Ovary (tissue), 9 donors: ENCODE measurements around the gene ZNHIT2. TPM values are rescaled to one million over a fixed set of nuclear protein-coding genes. Genes with fewer than 3 reads are reported as not detected.

Experiments
- DNase-seq, 5 donors: peaks; one replicate each; pipeline ENCODE4 v3.0.0-alpha.2; 2019 to 2020
- H3K27ac ChIP-seq, 2 donors: fragments of 200-600 bp; one replicate each; pipeline versions ENCODE4 v1.5.1 to v1.8.0; 2019 to 2022
- H3K27me3 ChIP-seq: fragments of 200-600 bp; one replicate; pipeline ENCODE4 v1.8.0; 2022
- H3K36me3 ChIP-seq: fragments of 200-600 bp; sonication (generic); one replicate; pipeline ENCODE4 v1.5.1; 2019
- H3K4me1 ChIP-seq: one replicate; pipeline ENCODE4 v1.8.1; 2013; ENCODE audit warnings: mild to moderate bottlenecking, moderate library complexity; ENCODE audit not compliant: insufficient read depth
- H3K4me3 ChIP-seq: fragments of 200-600 bp; sonication (generic); one replicate; pipeline ENCODE4 v1.5.1; 2017
- H3K9me3 ChIP-seq, 2 donors: fragments of 200-600 bp in 1 of 2; sonication (generic) in 1 of 2; one replicate each; pipeline versions ENCODE4 v1.5.1 to v1.8.1; 2013 to 2019; ENCODE audit warnings: mild to moderate bottlenecking in 1 of 2, moderate library complexity in 1 of 2
- EP300 ChIP-seq: sonication (generic); formaldehyde crosslinking; IDR thresholded peaks from one replicate; pipeline ENCODE4 v1.6.1; 2017; ENCODE audit warnings: antibody characterized with exemption
- POLR2A ChIP-seq: fragments of 450-650 bp; IDR thresholded peaks from one replicate; pipeline ENCODE4 v1.6.1; 2017; ENCODE audit warnings: antibody characterized with exemption, mild to moderate bottlenecking, moderate library complexity
- WGBS, 3 donors: extraction: QIAGEN DNeasy Blood & Tissue Kit in 1 of 3; methylation state at CpG; one replicate each; pipeline versions ENCODE4 v1.1.5 to v1.1.7; 2013 to 2017; 5-methylcytosine and 5-hydroxymethylcytosine counted together
- intact Hi-C, 4 donors: fragments of 100-400 bp; cut with DNase I; formaldehyde crosslinking; loops; one replicate each; pipeline versions ENCODE4 v1.11.0 to v1.15.1; 2022 to 2023
- microRNA-seq, 3 donors: library from miRNA; unstranded; fragments of <30 nt; microRNA quantifications; one replicate each; pipeline versions ENCODE4 to v1.2.0, GENCODE V29; 2019 to 2020
- polyA plus RNA-seq, 2 donors: library from polyadenylated mRNA; stranded (reverse); fragments of 200-250 nt in 1 of 2; fragments of 350-450 nt in 1 of 2; fragmentation: Illumina TruSeq in 1 of 2; extraction: RNeasy Lipid Tissue Mini Kit (QIAGEN cat#74804) in 1 of 2; gene quantifications; one replicate each; pipeline ENCODE4 v1.2.3, GENCODE V29; 2013 to 2014
- small RNA-seq: library from RNA; depleted of rRNA; stranded (forward); fragments of <200 nt; gene quantifications from one replicate; pipeline ENCODE3, GENCODE V24; 2016
- total RNA-seq, 7 donors: library from RNA; depleted of rRNA in 2 of 7; stranded (reverse); fragments of >200 nt in 2 of 7; fragmentation: NEBNext Ultra II Directional in 3 of 7; extraction: Animal tissue kit (Norgen Biotek cat#: 25700) in 3 of 7; gene quantifications; one replicate each; pipeline versions ENCODE4 v1.1.0 to v1.2.4, GENCODE V29; 2016 to 2023
- TF ChIP-seq, protein P1 (sequence below), 3 donors: fragments of 450-650 bp in 2 of 3; fragments of 200-600 bp in 1 of 3; IDR thresholded peaks; one replicate each; pipeline versions ENCODE4 v1.5.1 to v1.8.0; 2016 to 2022; ENCODE audit warnings: antibody characterized with exemption in 3 of 3, mild to moderate bottlenecking in 1 of 3
- donor health status: DM: no; HTN: no; CAD: no; lungs with moderate emphysema.
- donor health status: DM: no; HTN: no; CAD: no.
- donor health status: Bipolar disorder and iron deficiency.
- donor health status: DM: yes; HTN: yes; CAD: no.
- donor health status: DM: no; HTN: no; CAD: no.
- donor health status: DM: yes; HTN: yes; CAD: no.

ZNHIT2 gene
- total and polyA plus RNA-seq, 9 donors, result 10.0 to 33.7 (median 13.3) TPM; not detected in 1

DNA sequence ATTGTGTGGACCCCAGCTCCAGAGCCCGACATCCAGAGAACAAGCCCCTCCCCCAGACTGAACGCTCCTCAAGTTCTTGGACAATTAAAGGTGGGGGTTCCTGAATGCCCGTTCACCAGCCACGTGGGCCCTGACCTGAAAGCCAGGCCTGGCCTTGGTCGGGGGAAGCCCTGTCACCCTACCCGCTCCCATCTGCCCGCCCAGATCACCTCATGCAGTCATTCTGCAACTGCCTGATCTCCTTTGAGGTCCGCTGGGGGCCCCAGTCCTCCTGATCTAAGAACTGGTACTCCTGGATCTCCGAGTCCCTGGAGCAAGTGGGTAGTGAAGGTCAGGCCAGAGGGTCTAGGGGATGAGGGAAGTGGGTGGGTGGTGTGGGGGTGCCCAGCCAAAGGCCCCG lies 50.1 kb downstream of the ZNHIT2 start:
- Histone ChIP-seq H3K4me1 (no peaks in the 10 kb centered on the region), H3K9me3 (no peaks in the 10 kb centered on the region), H3K27me3 (no peaks in the 10 kb centered on the region), H3K36me3 (no peaks in the 10 kb centered on the region), H3K4me3 (no peak overlapping the region), H3K27ac (no peak overlapping the region)
- 73 to 81% (median 75%) methylated on average over 9 to 10 of the region's 10 CpGs for WGBS, 3 donors
- no peak for DNase-seq
- TF ChIP-seq, protein P1, sequence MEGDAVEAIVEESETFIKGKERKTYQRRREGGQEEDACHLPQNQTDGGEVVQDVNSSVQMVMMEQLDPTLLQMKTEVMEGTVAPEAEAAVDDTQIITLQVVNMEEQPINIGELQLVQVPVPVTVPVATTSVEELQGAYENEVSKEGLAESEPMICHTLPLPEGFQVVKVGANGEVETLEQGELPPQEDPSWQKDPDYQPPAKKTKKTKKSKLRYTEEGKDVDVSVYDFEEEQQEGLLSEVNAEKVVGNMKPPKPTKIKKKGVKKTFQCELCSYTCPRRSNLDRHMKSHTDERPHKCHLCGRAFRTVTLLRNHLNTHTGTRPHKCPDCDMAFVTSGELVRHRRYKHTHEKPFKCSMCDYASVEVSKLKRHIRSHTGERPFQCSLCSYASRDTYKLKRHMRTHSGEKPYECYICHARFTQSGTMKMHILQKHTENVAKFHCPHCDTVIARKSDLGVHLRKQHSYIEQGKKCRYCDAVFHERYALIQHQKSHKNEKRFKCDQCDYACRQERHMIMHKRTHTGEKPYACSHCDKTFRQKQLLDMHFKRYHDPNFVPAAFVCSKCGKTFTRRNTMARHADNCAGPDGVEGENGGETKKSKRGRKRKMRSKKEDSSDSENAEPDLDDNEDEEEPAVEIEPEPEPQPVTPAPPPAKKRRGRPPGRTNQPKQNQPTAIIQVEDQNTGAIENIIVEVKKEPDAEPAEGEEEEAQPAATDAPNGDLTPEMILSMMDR (IDR thresholded peaks at IDR 0.05), result no peak
- no peak for TF ChIP-seq POLR2A
- no peak for TF ChIP-seq EP300
- intact Hi-C loops, result no loop called here

DNA sequence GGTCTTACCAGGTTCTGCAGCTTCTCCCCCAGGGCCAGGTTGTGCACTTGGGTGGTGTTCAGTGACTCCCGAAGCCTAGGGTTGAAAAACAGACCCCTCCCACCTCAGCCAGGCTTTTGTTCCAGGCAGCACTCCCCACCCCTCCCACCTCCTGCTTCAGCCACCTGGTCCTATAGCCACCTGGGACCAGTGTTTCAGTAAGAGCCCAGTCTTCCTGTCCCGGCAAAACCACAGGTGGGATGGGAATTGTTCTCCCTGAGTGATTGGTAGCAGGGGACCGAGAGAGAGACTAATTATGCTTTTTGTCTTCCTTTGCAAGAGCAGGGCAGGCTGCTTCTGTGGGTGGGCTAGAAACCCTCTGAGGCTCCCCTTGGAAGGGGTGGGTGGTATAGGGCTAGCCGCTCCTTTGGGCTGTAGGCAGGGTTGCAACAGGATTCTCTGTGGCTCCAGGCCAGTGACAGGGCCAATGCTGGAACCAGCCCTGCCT lies 50.7 kb downstream of the ZNHIT2 start:
- WGBS, 3 donors, result 52 to 80% (median 76%) methylated on average over 3 to 4 of the region's 4 CpGs
- intact Hi-C loops, result no loop called here
- no peaks in the 10 kb centered on the region for H3K4me1 ChIP-seq
- no peaks in the 10 kb centered on the region for H3K36me3 ChIP-seq
- TF ChIP-seq, protein P1 (IDR thresholded peaks at IDR 0.05), result no peak
- TF ChIP-seq POLR2A, result no peak
- no peak for TF ChIP-seq EP300
- H3K9me3 ChIP-seq, result no peaks in the 10 kb centered on the region
- no peak for DNase-seq
- no peak overlapping the region for H3K4me3 ChIP-seq
- no peaks in the 10 kb centered on the region for H3K27me3 ChIP-seq
- no peak overlapping the region for H3K27ac ChIP-seq

Small RNA genes within 50 kb of the gene (microRNA-seq; reads per million reads assigned to microRNA genes)
- 0 to 0.18 (median 0) reads per million in 3 donors for gene MIR6751

Small RNA genes within 50 kb of the gene (small RNA-seq; reads per million reads assigned to genes)
- gene HIGD1AP10, result not detected
- not detected for gene PDCL2P2
- 0.15 reads per million for gene RNU2-23P

Other genes starting within 250 kb of the ZNHIT2 start
- gene EHD1, start 239.1 kb downstream of the ZNHIT2 start, total RNA-seq, result 10 to 100 TPM; 14.3 to 87.8 (median 42.2) TPM
- gene EHD1, start 239.1 kb downstream of the ZNHIT2 start, polyA plus RNA-seq, result 10 to 100 TPM; 14.5 to 14.8 TPM
- 10 to 100 TPM; 22.2 to 40.1 (median 30.4) TPM for gene ATG2A, start 200.5 kb downstream of the ZNHIT2 start, total RNA-seq
- 10 to 100 TPM in 1 of 2 donors, 1 to 10 TPM in 1; 2.2 to 23.4 TPM for gene ATG2A, start 200.5 kb downstream of the ZNHIT2 start, polyA plus RNA-seq
- gene PPP2R5B, start 193.0 kb downstream of the ZNHIT2 start, total RNA-seq, result 10 to 100 TPM in 5 of 7 donors, 1 to 10 TPM in 2; 9.0 to 12.8 (median 12.2) TPM
- 10 to 100 TPM in 1 of 2 donors, 1 to 10 TPM in 1; 8.0 to 16.2 TPM for gene PPP2R5B, start 193.0 kb downstream of the ZNHIT2 start, polyA plus RNA-seq
- gene GPHA2, start 181.8 kb downstream of the ZNHIT2 start, total RNA-seq, result 1 to 10 TPM in 3 of 7 donors, under 1 TPM in 3, not detected in 1; 0.45 to 1.6 (median 0.88) TPM
- under 1 TPM in 1 of 2 donors, not detected in 1; 0.58 TPM for gene GPHA2, start 181.8 kb downstream of the ZNHIT2 start, polyA plus RNA-seq
- gene MAJIN, start 145.6 kb downstream of the ZNHIT2 start, total RNA-seq, result under 1 TPM in 1 of 7 donors, not detected in 6; 0.46 TPM
- gene MAJIN, start 145.6 kb downstream of the ZNHIT2 start, polyA plus RNA-seq, result not detected
- gene BATF2, start 120.7 kb downstream of the ZNHIT2 start, total RNA-seq, result 1 to 10 TPM; 1.4 to 3.4 (median 2.3) TPM
- 1 to 10 TPM; 1.5 to 2.8 TPM for gene BATF2, start 120.7 kb downstream of the ZNHIT2 start, polyA plus RNA-seq
- 100 to 1,000 TPM in 4 of 7 donors, 10 to 100 TPM in 3; 77.3 to 147 (median 101) TPM for gene ARL2, start 103.5 kb downstream of the ZNHIT2 start, total RNA-seq
- 10 to 100 TPM; 60.9 to 86.3 TPM for gene ARL2, start 103.5 kb downstream of the ZNHIT2 start, polyA plus RNA-seq
- 10 to 100 TPM; 10.2 to 30.5 (median 19.9) TPM for gene SNX15, start 90.3 kb downstream of the ZNHIT2 start, total RNA-seq
- 10 to 100 TPM; 15.0 to 23.8 TPM for gene SNX15, start 90.3 kb downstream of the ZNHIT2 start, polyA plus RNA-seq
- gene SAC3D1, start 76.5 kb downstream of the ZNHIT2 start, total RNA-seq, result 10 to 100 TPM in 2 of 7 donors, 1 to 10 TPM in 5; 7.3 to 11.6 (median 8.5) TPM
- 1 to 10 TPM; 1.1 to 7.6 TPM for gene SAC3D1, start 76.5 kb downstream of the ZNHIT2 start, polyA plus RNA-seq
- 10 to 100 TPM; 12.1 to 33.7 (median 17.6) TPM for gene NAALADL1, start 59.1 kb downstream of the ZNHIT2 start, total RNA-seq
- 10 to 100 TPM in 1 of 2 donors, 1 to 10 TPM in 1; 7.1 to 33.2 TPM for gene NAALADL1, start 59.1 kb downstream of the ZNHIT2 start, polyA plus RNA-seq
- 1 to 10 TPM in 2 of 7 donors, under 1 TPM in 4, not detected in 1; 0.38 to 2.8 (median 0.52) TPM for gene CDCA5, start 33.7 kb downstream of the ZNHIT2 start, total RNA-seq
- 1 to 10 TPM; 1.0 to 1.2 TPM for gene CDCA5, start 33.7 kb downstream of the ZNHIT2 start, polyA plus RNA-seq
- 10 to 100 TPM; 30.5 to 41.6 (median 35.1) TPM for gene ZFPL1, start 33.5 kb downstream of the ZNHIT2 start, total RNA-seq
- 10 to 100 TPM; 11.2 to 44.8 TPM for gene ZFPL1, start 33.5 kb downstream of the ZNHIT2 start, polyA plus RNA-seq
- 100 to 1,000 TPM; 149 to 543 (median 231) TPM for gene VPS51, start 21.5 kb downstream of the ZNHIT2 start, total RNA-seq
- 100 to 1,000 TPM in 1 of 2 donors, 10 to 100 TPM in 1; 51.1 to 221 TPM for gene VPS51, start 21.5 kb downstream of the ZNHIT2 start, polyA plus RNA-seq
- 100 to 1,000 TPM in 1 of 7 donors, 10 to 100 TPM in 6; 30.0 to 170 (median 63.6) TPM for gene TM7SF2, start 5.8 kb downstream of the ZNHIT2 start, total RNA-seq
- 100 to 1,000 TPM in 1 of 2 donors, 10 to 100 TPM in 1; 88.8 to 128 TPM for gene TM7SF2, start 5.8 kb downstream of the ZNHIT2 start, polyA plus RNA-seq
- 1,000 to 10,000 TPM; 1,141 to 2,272 (median 1,835) TPM for gene FAU, start 4.4 kb upstream of the ZNHIT2 start, total RNA-seq
- 1,000 to 10,000 TPM; 1,053 to 1,798 TPM for gene FAU, start 4.4 kb upstream of the ZNHIT2 start, polyA plus RNA-seq
- 10 to 100 TPM; 47.1 to 61.8 (median 50.4) TPM for gene MRPL49, start 4.6 kb upstream of the ZNHIT2 start, total RNA-seq
- gene MRPL49, start 4.6 kb upstream of the ZNHIT2 start, polyA plus RNA-seq, result 100 to 1,000 TPM in 1 of 2 donors, 10 to 100 TPM in 1; 64.0 to 106 TPM
- gene SYVN1, start 16.8 kb upstream of the ZNHIT2 start, total RNA-seq, result 10 to 100 TPM; 21.1 to 73.0 (median 53.3) TPM
- 10 to 100 TPM; 26.7 to 59.6 TPM for gene SYVN1, start 16.8 kb upstream of the ZNHIT2 start, polyA plus RNA-seq
- gene SPDYC, start 52.5 kb upstream of the ZNHIT2 start, total RNA-seq, result not detected
- gene SPDYC, start 52.5 kb upstream of the ZNHIT2 start, polyA plus RNA-seq, result under 1 TPM in 1 of 2 donors, not detected in 1; 0.07 TPM
- 100 to 1,000 TPM in 6 of 7 donors, 10 to 100 TPM in 1; 99.0 to 178 (median 128) TPM for gene CAPN1, start 64.2 kb upstream of the ZNHIT2 start, total RNA-seq
- 10 to 100 TPM; 20.0 to 67.4 TPM for gene CAPN1, start 64.2 kb upstream of the ZNHIT2 start, polyA plus RNA-seq
- gene POLA2, start 144.3 kb upstream of the ZNHIT2 start, total RNA-seq, result 10 to 100 TPM in 3 of 7 donors, 1 to 10 TPM in 4; 4.5 to 10.4 (median 8.6) TPM
- gene POLA2, start 144.3 kb upstream of the ZNHIT2 start, polyA plus RNA-seq, result 10 to 100 TPM in 1 of 2 donors, 1 to 10 TPM in 1; 8.6 to 13.3 TPM
- gene CDC42EP2, start 197.2 kb upstream of the ZNHIT2 start, total RNA-seq, result 10 to 100 TPM; 13.7 to 46.9 (median 20.1) TPM
- gene CDC42EP2, start 197.2 kb upstream of the ZNHIT2 start, polyA plus RNA-seq, result 1 to 10 TPM in 1 of 2 donors, under 1 TPM in 1; 0.48 to 8.0 TPM
- gene DPF2, start 216.2 kb upstream of the ZNHIT2 start, total RNA-seq, result 10 to 100 TPM; 49.7 to 99.1 (median 85.4) TPM
- gene DPF2, start 216.2 kb upstream of the ZNHIT2 start, polyA plus RNA-seq, result 10 to 100 TPM; 52.0 to 78.4 TPM
- gene TIGD3, start 237.1 kb upstream of the ZNHIT2 start, total RNA-seq, result under 1 TPM in 6 of 7 donors, not detected in 1; 0.11 to 0.72 (median 0.34) TPM
- gene TIGD3, start 237.1 kb upstream of the ZNHIT2 start, polyA plus RNA-seq, result under 1 TPM in 1 of 2 donors, not detected in 1; 0.31 TPM